ENCODE data around the gene PLPP4. TPM values are rescaled to one million over a fixed set of nuclear protein-coding genes. Genes with fewer than 3 reads are reported as not detected.

The PLPP4 gene
- total RNA-seq, 1 donor from 2014 or later = 2.5 TPM

DNA sequence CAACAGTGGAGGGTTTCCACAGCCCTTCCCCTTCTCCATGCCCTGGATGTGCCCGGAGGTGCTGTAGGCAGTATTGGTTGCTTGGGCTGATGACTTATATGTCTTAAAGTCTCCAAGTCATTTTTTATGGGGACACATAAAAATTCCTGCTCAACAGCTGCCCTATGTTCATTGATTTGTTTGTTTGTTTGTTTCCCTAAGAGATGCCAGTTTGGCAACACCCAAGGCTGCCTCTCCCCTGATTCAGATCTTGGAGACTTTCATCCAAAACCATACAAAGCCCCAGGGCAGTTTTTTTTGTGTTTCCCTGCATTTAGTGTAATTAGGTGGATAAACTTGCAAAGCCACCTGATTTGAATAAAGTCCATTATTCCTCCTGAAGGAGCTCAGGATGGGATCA, 115.3 kb downstream of the PLPP4 start:
- Histone ChIP-seq H3K27ac (no peak overlapping the region), H3K4me1 (no peaks in the 10 kb centered on the region), H3K4me3 (no peak overlapping the region), H3K36me3 (no peaks in the 10 kb centered on the region), H3K27me3 (no peaks in the 10 kb centered on the region), H3K9me3 (no peaks in the 10 kb centered on the region)
- intact Hi-C loops (cut with DNase I) = no loop called here
- no peak for TF ChIP-seq POLR2AphosphoS5 (IDR thresholded peaks at IDR 0.05; ENCODE audit: insufficient read depth in 1 of 2, low read depth in 1 of 2)
- TF ChIP-seq, protein P1, sequence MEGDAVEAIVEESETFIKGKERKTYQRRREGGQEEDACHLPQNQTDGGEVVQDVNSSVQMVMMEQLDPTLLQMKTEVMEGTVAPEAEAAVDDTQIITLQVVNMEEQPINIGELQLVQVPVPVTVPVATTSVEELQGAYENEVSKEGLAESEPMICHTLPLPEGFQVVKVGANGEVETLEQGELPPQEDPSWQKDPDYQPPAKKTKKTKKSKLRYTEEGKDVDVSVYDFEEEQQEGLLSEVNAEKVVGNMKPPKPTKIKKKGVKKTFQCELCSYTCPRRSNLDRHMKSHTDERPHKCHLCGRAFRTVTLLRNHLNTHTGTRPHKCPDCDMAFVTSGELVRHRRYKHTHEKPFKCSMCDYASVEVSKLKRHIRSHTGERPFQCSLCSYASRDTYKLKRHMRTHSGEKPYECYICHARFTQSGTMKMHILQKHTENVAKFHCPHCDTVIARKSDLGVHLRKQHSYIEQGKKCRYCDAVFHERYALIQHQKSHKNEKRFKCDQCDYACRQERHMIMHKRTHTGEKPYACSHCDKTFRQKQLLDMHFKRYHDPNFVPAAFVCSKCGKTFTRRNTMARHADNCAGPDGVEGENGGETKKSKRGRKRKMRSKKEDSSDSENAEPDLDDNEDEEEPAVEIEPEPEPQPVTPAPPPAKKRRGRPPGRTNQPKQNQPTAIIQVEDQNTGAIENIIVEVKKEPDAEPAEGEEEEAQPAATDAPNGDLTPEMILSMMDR (IDR thresholded peaks at IDR 0.05) = no peak
- no peak for TF ChIP-seq POLR2A (IDR thresholded peaks at IDR 0.05)
- no peak for DNase-seq (ENCODE audit: extremely low spot score in 2 of 2)

DNA sequence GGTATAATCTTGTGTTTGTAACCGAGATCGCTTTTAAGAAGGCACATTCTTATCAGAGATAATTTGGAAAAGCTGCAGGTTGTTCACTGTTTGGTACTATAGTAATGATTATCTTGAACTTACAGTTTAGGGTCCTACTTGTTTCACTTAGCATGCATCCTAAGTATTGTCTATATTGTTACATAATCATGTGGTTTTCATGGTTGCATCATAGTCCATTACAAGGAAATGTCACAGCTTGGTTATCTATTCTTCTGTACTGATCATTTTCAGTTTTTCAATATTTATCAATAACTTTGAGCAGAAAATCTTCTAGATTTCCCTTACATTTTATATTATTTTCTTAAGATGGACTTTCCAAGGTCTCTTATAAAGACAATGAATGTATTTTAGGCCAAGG, 116.3 kb downstream of the PLPP4 start:
- Histone ChIP-seq H3K27ac (no peak overlapping the region), H3K36me3 (no peaks in the 10 kb centered on the region), H3K4me1 (no peaks in the 10 kb centered on the region), H3K27me3 (no peaks in the 10 kb centered on the region), H3K4me3 (no peak overlapping the region), H3K9me3 (no peaks in the 10 kb centered on the region)
- no peak for TF ChIP-seq POLR2AphosphoS5 (IDR thresholded peaks at IDR 0.05; ENCODE audit: insufficient read depth in 1 of 2, low read depth in 1 of 2)
- no peak for TF ChIP-seq POLR2A (IDR thresholded peaks at IDR 0.05)
- TF ChIP-seq, protein P1 (IDR thresholded peaks at IDR 0.05) = no peak
- intact Hi-C loops (cut with DNase I) = no loop called here
- no peak for DNase-seq (ENCODE audit: extremely low spot score in 2 of 2)

DNA sequence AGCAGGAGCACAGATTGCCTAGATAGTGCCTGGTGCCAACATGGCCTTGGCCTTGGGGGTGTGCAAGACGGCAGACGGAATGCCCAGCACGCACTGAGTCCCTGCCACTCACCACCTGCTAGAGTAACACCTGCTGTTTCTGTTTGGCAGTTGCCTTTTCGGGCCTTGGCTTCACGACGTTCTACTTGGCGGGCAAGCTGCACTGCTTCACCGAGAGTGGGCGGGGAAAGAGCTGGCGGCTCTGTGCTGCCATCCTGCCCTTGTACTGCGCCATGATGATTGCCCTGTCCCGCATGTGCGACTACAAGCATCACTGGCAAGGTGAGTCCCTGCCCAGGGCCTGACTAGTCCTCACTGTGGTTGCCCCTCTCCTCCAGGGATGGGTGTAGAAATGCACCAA, 118.0 kb downstream of the PLPP4 start:
- no peak overlapping the region for H3K27ac ChIP-seq
- no peak overlapping the region for H3K4me3 ChIP-seq
- no peak for TF ChIP-seq POLR2A (IDR thresholded peaks at IDR 0.05)
- TF ChIP-seq POLR2AphosphoS5 (IDR thresholded peaks at IDR 0.05; ENCODE audit: insufficient read depth in 1 of 2, low read depth in 1 of 2) = no peak
- TF ChIP-seq, protein P1 (IDR thresholded peaks at IDR 0.05) = no peak
- no peaks in the 10 kb centered on the region for H3K9me3 ChIP-seq
- no peaks in the 10 kb centered on the region for H3K4me1 ChIP-seq
- no peaks in the 10 kb centered on the region for H3K27me3 ChIP-seq
- no peaks in the 10 kb centered on the region for H3K36me3 ChIP-seq
- intact Hi-C loops (cut with DNase I) = no loop called here
- DNase-seq (ENCODE audit: extremely low spot score in 2 of 2) = peak in 1 of 2 donors; percentile 49

DNA sequence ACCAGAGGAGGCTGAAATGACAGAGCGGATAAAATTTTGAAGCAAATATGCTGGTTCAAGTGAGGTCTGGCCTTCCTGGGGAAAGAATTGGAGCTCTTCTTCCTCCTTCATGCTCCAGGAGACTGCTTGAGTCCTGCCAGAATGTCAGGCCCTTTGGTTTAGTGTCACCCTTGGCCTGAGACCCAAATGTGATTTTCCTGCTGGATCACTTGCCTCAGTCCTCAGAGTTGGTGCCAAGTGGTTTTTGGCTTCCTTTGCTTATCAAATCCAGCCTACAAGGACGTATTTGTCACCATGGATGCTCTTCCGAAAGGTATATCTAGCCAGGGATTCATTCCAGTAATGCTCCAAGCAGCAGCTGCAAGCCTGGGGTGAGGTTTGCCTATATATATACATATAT, 118.4 kb downstream of the PLPP4 start:
- H3K9me3 ChIP-seq = no peaks in the 10 kb centered on the region
- H3K4me3 ChIP-seq = no peak overlapping the region
- no peaks in the 10 kb centered on the region for H3K36me3 ChIP-seq
- no peak for TF ChIP-seq POLR2A (IDR thresholded peaks at IDR 0.05)
- TF ChIP-seq POLR2AphosphoS5 (IDR thresholded peaks at IDR 0.05; ENCODE audit: insufficient read depth in 1 of 2, low read depth in 1 of 2) = no peak
- TF ChIP-seq, protein P1 (IDR thresholded peaks at IDR 0.05) = no peak
- intact Hi-C loops (cut with DNase I) = no loop called here
- no peaks in the 10 kb centered on the region for H3K4me1 ChIP-seq
- H3K27ac ChIP-seq = no peak overlapping the region
- H3K27me3 ChIP-seq = no peaks in the 10 kb centered on the region
- no peak for DNase-seq (ENCODE audit: extremely low spot score in 2 of 2)

DNA sequence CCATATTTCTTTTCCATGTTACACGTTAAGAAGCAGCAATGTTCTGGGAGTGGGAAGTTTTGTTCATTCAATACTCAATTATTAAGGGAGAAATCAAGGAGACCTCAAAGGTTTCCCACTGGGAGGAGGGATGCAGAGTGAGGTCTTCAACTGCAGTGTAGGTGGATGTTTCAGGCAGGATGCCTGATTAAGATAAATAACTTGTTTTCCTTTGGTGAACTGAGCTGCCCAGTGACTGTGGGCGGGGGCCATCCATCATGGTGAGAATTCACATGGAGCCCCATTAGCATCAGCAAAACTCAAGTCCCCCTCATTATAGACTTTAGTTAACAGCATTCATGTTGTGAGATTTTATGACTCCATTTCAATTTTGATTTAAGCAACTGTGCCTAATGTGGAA, 121.1 kb downstream of the PLPP4 start:
- no peak for TF ChIP-seq POLR2A (IDR thresholded peaks at IDR 0.05)
- TF ChIP-seq, protein P1 (IDR thresholded peaks at IDR 0.05) = no peak
- TF ChIP-seq POLR2AphosphoS5 (IDR thresholded peaks at IDR 0.05; ENCODE audit: insufficient read depth in 1 of 2, low read depth in 1 of 2) = no peak
- no peak for DNase-seq (ENCODE audit: extremely low spot score in 2 of 2)
- intact Hi-C loops (cut with DNase I) = no loop called here
- no peaks in the 10 kb centered on the region for H3K36me3 ChIP-seq
- no peaks in the 10 kb centered on the region for H3K27me3 ChIP-seq
- H3K9me3 ChIP-seq = no peaks in the 10 kb centered on the region
- no peak overlapping the region for H3K4me3 ChIP-seq
- no peak overlapping the region for H3K27ac ChIP-seq
- no peaks in the 10 kb centered on the region for H3K4me1 ChIP-seq
